ENCODE results near the gene SNRNP70. TPM values are rescaled to one million over a fixed set of nuclear protein-coding genes. Genes with fewer than 3 reads are reported as not detected.
"Not testable (repeated sequence)": the region's sequence is repeated elsewhere in the genome, so short reads cannot be mapped to it uniquely, and the experiment has no call there.

SNRNP70 gene
- total RNA-seq, 1 donor from 2014 or later: 296 TPM

DNA sequence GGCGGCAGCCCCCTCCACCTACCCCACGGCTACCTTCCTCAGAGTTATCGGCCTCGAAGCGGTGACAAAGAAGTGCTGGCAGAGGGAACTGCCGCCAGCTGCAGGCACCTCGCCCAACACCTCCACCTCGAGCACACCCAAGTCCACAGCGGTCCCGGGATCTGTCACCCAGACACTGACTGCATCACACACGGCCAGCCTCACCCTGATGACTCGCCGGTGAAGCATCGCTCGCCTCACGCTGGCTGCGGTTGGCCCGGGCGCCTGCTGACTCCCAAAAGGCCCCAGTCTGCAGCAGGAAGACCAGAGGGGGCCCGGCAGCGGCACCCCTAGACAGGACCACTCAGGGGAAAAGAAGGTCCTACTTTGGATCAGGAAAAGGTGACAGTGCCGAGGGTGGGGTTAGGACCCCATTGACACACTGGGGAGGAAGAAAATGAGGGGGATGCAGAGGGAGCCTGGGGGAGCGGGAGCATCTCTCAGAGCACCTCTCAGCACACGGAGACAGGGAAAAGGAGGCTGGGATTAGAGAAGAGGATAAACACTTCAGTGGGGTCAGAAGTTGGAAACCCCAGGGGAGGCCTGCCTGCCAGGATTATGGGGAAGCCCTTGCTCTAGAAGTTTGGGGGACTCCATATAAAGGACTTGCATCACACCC lies 34.7 kb upstream of the SNRNP70 start:
- H3K4me3 Mint-ChIP-seq, H3K27ac Mint-ChIP-seq: not testable (repeated sequence)

DNA sequence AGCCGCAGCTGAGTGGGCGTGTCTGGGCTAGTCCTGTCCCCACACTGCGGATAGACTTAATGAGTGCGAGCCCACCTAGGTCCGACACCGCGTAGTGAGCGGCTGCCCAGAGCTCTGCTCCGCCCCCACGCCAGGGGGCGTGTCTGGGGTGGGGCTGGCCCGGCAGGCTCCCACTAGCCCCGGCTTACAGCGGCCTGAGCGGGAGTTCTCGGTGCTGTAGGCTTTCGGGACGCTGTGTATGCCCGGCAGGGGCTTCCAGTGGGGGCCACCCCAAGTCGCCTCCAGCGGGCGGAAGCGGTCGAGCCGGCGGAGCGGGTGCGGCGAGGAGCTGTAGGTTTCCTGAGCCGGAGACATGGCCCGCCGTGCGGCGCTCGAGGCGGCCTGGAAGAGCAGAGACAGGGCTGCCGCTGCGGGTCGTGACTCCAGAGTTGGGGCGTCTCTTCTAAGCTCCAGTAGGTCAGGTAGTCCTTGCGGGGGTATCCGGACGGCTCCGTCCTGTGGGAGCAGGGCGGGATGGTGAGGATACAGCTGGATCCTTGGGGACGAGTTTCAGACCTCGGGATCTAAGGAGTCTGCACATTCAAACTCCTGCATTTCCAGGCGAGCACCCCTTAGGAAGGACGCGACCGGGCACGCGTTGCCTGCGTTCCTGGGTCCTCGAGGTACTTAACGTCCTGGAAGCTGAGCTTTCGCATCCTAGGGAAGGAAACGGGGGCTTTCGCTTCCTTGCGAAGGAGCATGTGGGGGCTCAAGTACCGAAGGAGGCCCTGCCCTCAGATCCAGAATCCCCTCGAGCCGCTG lies 28.9 kb upstream of the SNRNP70 start:
- Mint-ChIP-seq H3K4me3 (peak overlapping the region; percentile 87), H3K4me1 (ENCODE audit: unreplicated experiment) (peaks cover 15% of the 10 kb centered on the region), H3K36me3 (no peaks in the 10 kb centered on the region), H3K27me3 (peaks cover 31% of the 10 kb centered on the region), H3K27ac (no peak overlapping the region), H3K9me3 (no peaks in the 10 kb centered on the region)
- TF ChIP-seq, protein P1, sequence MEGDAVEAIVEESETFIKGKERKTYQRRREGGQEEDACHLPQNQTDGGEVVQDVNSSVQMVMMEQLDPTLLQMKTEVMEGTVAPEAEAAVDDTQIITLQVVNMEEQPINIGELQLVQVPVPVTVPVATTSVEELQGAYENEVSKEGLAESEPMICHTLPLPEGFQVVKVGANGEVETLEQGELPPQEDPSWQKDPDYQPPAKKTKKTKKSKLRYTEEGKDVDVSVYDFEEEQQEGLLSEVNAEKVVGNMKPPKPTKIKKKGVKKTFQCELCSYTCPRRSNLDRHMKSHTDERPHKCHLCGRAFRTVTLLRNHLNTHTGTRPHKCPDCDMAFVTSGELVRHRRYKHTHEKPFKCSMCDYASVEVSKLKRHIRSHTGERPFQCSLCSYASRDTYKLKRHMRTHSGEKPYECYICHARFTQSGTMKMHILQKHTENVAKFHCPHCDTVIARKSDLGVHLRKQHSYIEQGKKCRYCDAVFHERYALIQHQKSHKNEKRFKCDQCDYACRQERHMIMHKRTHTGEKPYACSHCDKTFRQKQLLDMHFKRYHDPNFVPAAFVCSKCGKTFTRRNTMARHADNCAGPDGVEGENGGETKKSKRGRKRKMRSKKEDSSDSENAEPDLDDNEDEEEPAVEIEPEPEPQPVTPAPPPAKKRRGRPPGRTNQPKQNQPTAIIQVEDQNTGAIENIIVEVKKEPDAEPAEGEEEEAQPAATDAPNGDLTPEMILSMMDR (conservative IDR thresholded peaks at IDR 0.05): peak; percentile 57
- DNase-seq (ENCODE audit: extremely low spot score, unreplicated experiment): peak; percentile 75

More for the DNA sequence above, 34.7 kb upstream of the SNRNP70 start:
- H3K9me3 Mint-ChIP-seq; H3K27me3 Mint-ChIP-seq; DNase-seq (ENCODE audit: extremely low spot score, unreplicated experiment); H3K36me3 Mint-ChIP-seq; H3K4me1 Mint-ChIP-seq (ENCODE audit: unreplicated experiment): not testable (repeated sequence)

DNA sequence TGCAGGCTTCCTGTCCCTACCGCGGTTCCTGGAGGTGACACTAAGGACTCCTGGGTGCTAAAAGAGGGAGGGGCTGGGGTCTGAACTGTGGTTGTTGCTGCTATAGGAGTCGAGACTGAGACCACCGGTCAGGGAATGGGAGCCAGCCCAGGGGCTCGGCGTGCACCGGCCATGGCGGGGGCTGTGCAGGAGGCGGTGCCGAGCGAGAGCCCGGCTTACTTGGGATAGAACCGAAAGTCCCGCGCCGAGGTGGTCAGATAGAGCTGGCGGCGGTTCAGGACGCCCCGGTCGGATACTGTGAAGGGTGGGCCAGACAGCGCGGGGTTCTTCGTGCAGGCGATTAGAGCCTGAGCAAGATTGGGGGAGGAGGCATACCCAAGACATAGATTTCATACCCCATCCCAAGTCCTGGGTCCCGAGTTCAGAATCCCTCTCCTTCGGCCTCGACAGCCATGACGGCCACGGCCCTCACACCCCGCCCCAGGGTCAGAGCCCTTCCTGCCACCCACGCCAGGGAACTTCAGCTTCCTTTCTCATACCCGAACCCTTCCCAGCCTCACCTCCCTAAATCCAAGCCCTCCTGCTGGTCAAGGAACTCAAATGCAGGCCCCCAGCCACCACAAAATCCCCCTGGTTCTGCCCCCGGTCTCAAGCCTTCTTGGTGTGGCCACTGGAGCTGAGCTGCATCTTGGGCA lies 28.2 kb upstream of the SNRNP70 start:
- Mint-ChIP-seq H3K27me3 (peaks cover 31% of the 10 kb centered on the region), H3K4me3 (peak overlapping the region; percentile 87), H3K27ac (peak overlapping the region; percentile 62), H3K4me1 (ENCODE audit: unreplicated experiment) (peaks cover 15% of the 10 kb centered on the region)
- DNase-seq (ENCODE audit: extremely low spot score, unreplicated experiment); H3K9me3 Mint-ChIP-seq; H3K36me3 Mint-ChIP-seq: not testable (repeated sequence)

DNA sequence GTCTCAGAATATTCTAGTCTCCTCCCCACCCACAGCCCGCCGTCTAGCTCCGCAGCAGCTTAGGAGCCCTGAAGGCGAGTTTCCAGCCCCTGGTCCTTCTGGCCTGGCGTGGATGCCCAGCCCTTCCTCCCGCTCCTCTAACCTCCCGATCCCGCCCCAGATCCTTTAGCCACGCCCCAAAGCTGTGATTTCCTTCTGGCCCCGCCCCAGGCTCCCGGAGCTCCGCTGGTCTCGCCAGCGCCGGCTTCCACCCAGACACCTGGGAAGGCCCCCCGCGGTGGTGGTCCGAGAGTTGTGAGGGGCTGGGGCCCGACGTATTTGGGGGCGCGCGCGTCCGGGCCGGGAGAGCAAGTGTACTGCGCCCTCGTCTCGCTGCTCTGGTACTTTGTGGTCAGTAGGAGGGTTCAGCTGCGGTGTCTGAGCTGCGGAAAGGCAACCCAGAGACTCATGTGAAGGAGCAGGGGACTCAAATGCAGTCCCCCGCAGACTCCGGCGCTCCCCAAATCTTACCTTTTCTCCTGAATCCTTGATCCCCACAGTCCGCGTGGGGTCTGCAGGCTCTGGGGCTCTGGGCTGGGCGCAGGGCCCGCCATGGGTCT lies 27.5 kb upstream of the SNRNP70 start, which contains the start of gene CGB7:
TSS of gene CGB7 (minus strand) at position 114 of the 599 bp plus-strand sequence. CDS start 2,374 bp downstream, outside the sequence.
- H3K27ac Mint-ChIP-seq: peak within 1 kb of the TSS; percentile 62
- H3K27me3 Mint-ChIP-seq: peaks cover 31% of the 10 kb centered on the region
- peak within 1 kb of the TSS; percentile 87 for H3K4me3 Mint-ChIP-seq
- no peaks in the 10 kb centered on the region for H3K36me3 Mint-ChIP-seq
- peak; percentile 72 for DNase-seq (ENCODE audit: extremely low spot score, unreplicated experiment)
- H3K9me3 Mint-ChIP-seq: no peaks in the 10 kb centered on the region
- H3K4me1 Mint-ChIP-seq (ENCODE audit: unreplicated experiment): peaks cover 15% of the 10 kb centered on the region
- TF ChIP-seq, protein P1 (conservative IDR thresholded peaks at IDR 0.05): no peak

DNA sequence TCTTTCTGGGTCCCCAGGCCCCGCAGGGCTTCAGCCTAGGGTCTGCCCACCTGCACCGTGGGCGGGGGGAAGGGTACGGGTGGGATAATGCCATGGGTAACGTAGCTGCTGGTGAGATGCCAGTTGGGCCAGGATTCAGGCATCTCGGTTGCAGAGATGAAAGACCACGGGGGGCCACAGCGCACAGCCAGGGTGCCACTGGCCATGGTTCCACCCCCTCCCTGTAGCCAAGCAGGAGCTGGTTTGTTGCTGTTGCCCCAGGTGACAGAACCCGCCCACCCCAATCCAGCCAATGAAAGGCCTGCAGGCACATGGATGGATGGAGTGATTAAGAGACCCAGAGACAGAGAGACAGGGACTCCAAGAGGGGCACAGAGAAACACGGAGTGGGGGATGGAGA lies 26.7 kb upstream of the SNRNP70 start:
- Mint-ChIP-seq H3K27me3 (peaks cover 31% of the 10 kb centered on the region), H3K27ac (no peak overlapping the region), H3K4me1 (ENCODE audit: unreplicated experiment) (peaks cover 15% of the 10 kb centered on the region), H3K36me3 (no peaks in the 10 kb centered on the region), H3K4me3 (no peak overlapping the region), H3K9me3 (no peaks in the 10 kb centered on the region)
- DNase-seq (ENCODE audit: extremely low spot score, unreplicated experiment): no peak
- TF ChIP-seq, protein P1 (conservative IDR thresholded peaks at IDR 0.05): no peak

DNA sequence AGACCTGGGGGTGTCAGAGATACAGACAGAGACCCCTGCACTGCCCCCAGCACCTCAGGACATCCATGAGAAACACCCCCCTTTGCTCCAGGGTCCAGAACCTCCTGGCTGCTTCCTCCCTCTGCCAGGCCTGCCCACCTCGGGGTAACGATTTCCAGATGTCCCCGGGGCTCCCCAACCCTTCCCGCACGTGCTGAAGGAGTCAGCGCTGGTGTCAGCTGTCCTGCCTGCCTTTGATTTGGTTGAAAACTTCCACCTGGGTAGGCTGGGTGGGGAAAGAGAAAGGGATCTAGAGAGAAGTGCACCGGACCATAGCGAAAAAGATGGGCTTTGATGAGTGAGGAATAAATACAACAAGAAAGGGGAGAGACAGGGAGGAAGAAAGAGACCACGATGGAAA lies 26.2 kb upstream of the SNRNP70 start:
- Mint-ChIP-seq H3K27me3 (peaks cover 31% of the 10 kb centered on the region), H3K4me3 (peak overlapping the region; percentile 6), H3K36me3 (no peaks in the 10 kb centered on the region), H3K9me3 (no peaks in the 10 kb centered on the region), H3K27ac (no peak overlapping the region), H3K4me1 (ENCODE audit: unreplicated experiment) (peaks cover 15% of the 10 kb centered on the region)
- TF ChIP-seq, protein P1 (conservative IDR thresholded peaks at IDR 0.05): no peak
- no peak for DNase-seq (ENCODE audit: extremely low spot score, unreplicated experiment)
